NT2/D1 (cell line): Measurements from ENCODE around the gene CCDC97.

Experiments used
- DNase-seq: peaks from one replicate; pipeline ENCODE4 v3.0.0-alpha.2; 2011; ENCODE audit warnings: low read depth, low spot score
- H3K27me3 ChIP-seq: 2 replicates; pipeline ENCODE4 v1.6.0; 2011; ENCODE audit warnings: mild to moderate bottlenecking; ENCODE audit not compliant: insufficient read length, insufficient read depth
- H3K36me3 ChIP-seq: 2 replicates; pipeline ENCODE4 v1.6.1; 2011; ENCODE audit warnings: mild to moderate bottlenecking, low read length, mixed read lengths; ENCODE audit not compliant: insufficient read depth, insufficient read length
- H3K4me1 ChIP-seq: 2 replicates; pipeline ENCODE4 v1.5.1; 2011; ENCODE audit not compliant: insufficient read depth, insufficient read length
- H3K4me3 ChIP-seq: 2 replicates; pipeline ENCODE4 v1.5.1; 2011; ENCODE audit warnings: low read depth; ENCODE audit not compliant: insufficient read length
- H3K9ac ChIP-seq: 2 replicates; pipeline ENCODE4 v1.6.0; 2011; ENCODE audit warnings: low read depth; ENCODE audit not compliant: insufficient read length
- H3K9me3 ChIP-seq: 2 replicates; pipeline ENCODE4 v1.5.1; 2011; ENCODE audit warnings: mild to moderate bottlenecking, low read length; ENCODE audit not compliant: insufficient read depth
- SUZ12 ChIP-seq: IDR thresholded peaks from 2 replicates; pipeline ENCODE4 v1.6.1; 2011; ENCODE audit not compliant: insufficient read length, insufficient read depth; ENCODE audit errors: extremely low read depth
- YY1 ChIP-seq: IDR thresholded peaks from 2 replicates; pipeline ENCODE4 v1.6.1; 2011; ENCODE audit not compliant: insufficient read length, insufficient read depth
- ZNF274 ChIP-seq: IDR thresholded peaks from 2 replicates; pipeline ENCODE4 v1.6.1; 2011; ENCODE audit warnings: mild to moderate bottlenecking, low read depth, low read length

The CCDC97 gene

DNA sequence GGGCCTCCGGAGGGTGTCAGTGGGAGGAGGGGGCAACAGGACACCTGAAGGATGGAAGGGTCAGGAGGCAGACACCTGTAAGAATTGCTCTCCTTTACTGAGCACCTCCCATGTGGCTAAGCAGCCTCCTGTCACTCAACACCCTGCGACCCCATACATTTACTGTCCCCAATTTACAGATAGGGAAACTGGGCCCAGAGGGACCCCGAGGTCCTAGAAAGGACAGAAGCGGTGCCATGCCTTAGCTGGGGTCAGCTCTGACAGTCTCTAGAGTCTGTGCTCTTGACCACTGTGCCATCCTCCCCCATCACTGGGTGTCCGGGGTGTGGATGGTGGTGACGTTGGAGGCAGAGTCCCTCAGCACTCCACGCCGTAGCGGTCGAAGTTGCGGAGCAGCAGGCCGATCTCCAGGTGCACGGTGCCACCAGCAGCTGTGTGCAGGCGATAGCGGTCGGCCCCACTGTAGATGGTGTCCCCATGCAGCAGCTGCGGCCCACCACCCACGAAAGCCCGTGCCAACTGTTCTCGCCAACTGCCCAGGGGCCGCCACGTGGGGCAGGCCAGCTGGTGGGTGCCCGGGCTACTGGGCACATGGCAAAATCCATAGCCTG lies 44.5 kb downstream of the CCDC97 start:
- DNase-seq, result no peak
- H3K9ac ChIP-seq, result peak overlapping the region; percentile 70
- no peaks in the 10 kb centered on the region for H3K9me3 ChIP-seq
- H3K27me3 ChIP-seq, result peaks cover 26% of the 10 kb centered on the region
- H3K36me3 ChIP-seq, result peaks cover 7% of the 10 kb centered on the region
- H3K4me1 ChIP-seq, result peaks cover 13% of the 10 kb centered on the region
- H3K4me3 ChIP-seq, result peak overlapping the region; percentile 27
- no peak for TF ChIP-seq YY1
- TF ChIP-seq ZNF274, result no peak
- TF ChIP-seq SUZ12, result no peak

DNA sequence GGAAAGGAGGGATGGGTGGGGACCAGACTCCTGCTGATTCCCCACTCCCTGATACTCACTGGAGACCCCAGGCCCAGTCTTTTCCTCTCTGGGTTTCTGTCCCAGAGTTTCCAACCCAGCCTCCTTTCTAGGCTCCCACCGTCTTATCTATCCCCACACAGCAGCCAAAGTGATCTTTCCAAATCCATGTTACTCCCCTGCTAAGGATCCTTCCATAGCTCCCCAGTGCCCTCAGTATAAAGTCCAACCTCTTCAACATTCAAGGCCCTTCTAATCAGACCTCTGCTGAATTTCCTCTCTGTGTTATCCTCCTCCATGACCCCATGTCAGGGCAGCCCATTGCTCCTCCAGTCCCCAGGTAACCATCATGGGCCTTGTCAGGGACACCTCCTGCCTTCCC lies 45.1 kb downstream of the CCDC97 start:
- Histone ChIP-seq H3K4me1 (peaks cover 13% of the 10 kb centered on the region), H3K4me3 (no peak overlapping the region), H3K9ac (no peak overlapping the region), H3K36me3 (peaks cover 7% of the 10 kb centered on the region), H3K9me3 (no peaks in the 10 kb centered on the region), H3K27me3 (peaks cover 26% of the 10 kb centered on the region)
- TF ChIP-seq SUZ12, result no peak
- no peak for TF ChIP-seq YY1
- TF ChIP-seq ZNF274, result no peak
- DNase-seq, result no peak

DNA sequence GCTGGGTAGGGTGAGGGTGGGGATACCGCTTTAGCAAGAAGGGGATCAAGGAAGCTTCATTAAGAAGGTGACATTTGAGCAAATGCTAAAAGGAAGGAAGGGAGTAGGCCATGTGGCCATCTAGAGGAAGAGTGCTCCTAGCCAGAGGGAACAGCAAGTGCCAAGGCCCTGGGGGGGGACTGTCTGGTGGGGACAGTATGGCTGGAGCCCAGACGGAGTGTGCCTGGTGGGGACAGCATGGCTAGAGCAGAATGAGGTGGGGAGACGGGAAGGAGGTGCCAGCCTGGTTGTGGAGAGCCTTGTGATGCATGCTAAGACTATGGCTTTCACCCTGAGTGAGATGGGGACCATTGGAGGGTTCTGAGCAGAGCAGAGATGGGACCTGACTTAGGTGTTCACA lies 45.8 kb downstream of the CCDC97 start:
- H3K4me1 ChIP-seq, result peaks cover 13% of the 10 kb centered on the region
- DNase-seq, result no peak
- no peak for TF ChIP-seq ZNF274
- no peak for TF ChIP-seq SUZ12
- no peak for TF ChIP-seq YY1
- H3K4me3 ChIP-seq, result no peak overlapping the region
- peaks cover 7% of the 10 kb centered on the region for H3K36me3 ChIP-seq
- H3K9me3 ChIP-seq, result no peaks in the 10 kb centered on the region
- H3K27me3 ChIP-seq, result peaks cover 21% of the 10 kb centered on the region
- no peak overlapping the region for H3K9ac ChIP-seq

DNA sequence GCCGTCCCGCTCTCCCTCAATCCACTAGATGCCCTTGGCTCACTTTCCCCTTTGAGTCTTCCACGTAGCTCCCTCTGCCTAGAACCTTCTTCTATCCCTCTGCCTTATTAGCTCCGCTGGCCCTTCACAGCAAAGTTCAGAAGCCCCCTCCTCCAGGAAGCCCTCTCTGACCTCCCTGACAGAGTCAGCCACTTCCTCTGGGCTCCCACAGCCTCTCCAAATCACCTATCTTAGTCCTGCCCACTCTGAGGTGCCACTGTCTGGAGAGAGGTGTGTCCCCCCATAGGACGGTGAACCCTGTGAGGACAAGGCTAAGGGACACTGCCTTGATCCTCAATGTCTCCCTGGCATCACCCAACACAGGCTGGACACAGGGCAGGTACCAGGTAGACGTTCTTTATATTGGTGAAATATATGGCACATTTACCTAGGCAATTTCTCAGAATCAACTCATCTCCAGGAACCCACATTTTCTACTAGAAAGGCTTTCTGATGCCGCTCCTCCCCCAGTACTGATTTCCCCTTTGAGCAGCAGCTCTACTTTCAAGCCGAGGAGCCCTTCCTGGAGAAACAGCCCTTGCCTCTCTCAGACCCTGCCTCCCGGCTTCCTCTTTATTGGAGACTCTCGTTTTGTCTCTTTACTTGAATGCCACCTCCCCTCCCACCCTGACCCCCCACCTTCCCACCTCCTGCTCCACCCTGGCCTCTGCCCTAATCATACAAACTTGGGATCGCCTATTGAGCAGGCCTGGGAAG lies 47.2 kb downstream of the CCDC97 start:
- Histone ChIP-seq H3K4me3 (no peak overlapping the region), H3K36me3 (peaks cover 12% of the 10 kb centered on the region), H3K27me3 (peaks cover 8% of the 10 kb centered on the region), H3K9me3 (no peaks in the 10 kb centered on the region), H3K9ac (no peak overlapping the region), H3K4me1 (peaks cover 10% of the 10 kb centered on the region)
- TF ChIP-seq SUZ12 (no peak), ZNF274 (no peak), YY1 (no peak)
- no peak for DNase-seq

DNA sequence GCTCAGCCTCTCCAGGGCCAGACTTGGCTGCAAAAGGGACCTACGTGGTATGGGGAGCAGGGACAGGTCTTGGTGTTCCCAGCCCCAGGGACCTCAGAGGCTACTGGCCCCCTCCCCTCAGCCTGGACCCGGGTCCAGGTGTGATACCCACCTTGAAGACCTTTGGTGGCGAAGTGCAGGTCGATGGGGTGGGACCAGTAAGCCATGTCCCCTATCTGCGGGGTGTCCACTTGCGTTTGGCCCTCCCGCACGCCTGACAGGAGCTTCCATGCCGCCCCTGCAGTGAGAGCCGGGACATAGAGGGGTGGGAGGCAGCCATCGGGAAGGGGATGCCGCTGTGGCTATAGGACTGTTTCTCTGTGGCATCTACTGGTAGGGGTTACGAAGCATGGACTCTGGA lies 47.8 kb downstream of the CCDC97 start:
- Histone ChIP-seq H3K9ac (no peak overlapping the region), H3K4me3 (no peak overlapping the region), H3K27me3 (peaks cover 4% of the 10 kb centered on the region), H3K9me3 (no peaks in the 10 kb centered on the region), H3K36me3 (peaks cover 12% of the 10 kb centered on the region), H3K4me1 (peaks cover 10% of the 10 kb centered on the region)
- no peak for DNase-seq
- TF ChIP-seq YY1 (no peak), SUZ12 (no peak), ZNF274 (no peak)

DNA sequence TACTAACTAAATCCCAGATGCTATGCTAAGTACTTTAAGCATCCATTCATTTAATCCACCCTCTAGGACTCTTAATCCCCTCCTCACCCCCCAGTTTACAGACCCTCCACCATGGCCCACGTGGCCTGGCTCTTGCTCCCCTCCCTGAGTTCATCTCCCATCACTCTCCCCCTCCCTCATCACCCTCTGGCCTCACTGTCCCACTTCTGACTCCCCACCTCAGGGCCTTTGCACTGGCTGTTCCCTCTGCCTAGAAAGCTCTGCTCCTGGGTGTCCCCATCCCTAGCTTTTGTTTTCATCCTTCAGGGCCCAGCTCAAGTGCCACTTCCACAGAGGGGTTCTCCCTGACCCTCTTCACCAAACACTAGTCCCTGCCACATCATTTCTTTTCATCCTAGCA lies 49.8 kb downstream of the CCDC97 start:
- Histone ChIP-seq H3K9me3 (no peaks in the 10 kb centered on the region), H3K27me3 (no peaks in the 10 kb centered on the region), H3K36me3 (peaks cover 10% of the 10 kb centered on the region), H3K4me3 (no peak overlapping the region), H3K4me1 (peaks cover 5% of the 10 kb centered on the region), H3K9ac (no peak overlapping the region)
- TF ChIP-seq ZNF274, result no peak
- TF ChIP-seq YY1, result no peak
- TF ChIP-seq SUZ12, result no peak
- no peak for DNase-seq

DNA sequence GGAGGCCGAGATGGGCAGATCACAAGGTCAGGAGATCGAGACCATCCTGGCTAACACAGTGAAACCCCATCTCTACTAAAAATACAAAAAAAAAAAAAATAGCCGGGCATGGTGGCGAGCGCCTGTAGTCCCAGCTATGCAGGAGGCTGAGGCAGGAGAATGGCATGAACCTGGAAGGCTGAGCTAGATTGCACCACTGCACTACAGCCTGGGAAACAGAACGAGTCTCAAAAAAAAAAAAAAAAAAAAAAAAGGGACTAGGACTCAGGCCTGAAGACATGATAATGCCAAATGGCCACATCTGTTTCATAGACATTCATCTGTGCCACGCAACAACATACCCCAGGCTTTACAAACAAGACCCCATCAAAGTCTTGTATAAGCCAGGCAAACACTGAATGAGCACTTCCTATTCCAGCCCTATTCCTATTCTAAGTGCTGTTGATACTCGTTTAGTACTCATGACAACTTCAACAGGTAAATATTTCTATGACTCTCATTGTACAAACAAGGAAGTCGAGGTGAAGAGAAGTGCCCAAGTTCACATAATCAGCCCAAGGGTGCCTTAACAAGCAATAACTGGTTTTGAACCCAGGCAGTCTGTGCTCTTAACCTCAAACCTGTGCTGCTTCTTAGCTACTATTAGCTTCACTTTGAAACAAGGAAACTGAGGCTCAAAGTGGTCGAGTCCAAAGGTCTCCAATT lies 52.3 kb downstream of the CCDC97 start:
- Histone ChIP-seq H3K9me3 (no peaks in the 10 kb centered on the region), H3K4me3 (no peak overlapping the region), H3K9ac (no peak overlapping the region), H3K27me3 (no peaks in the 10 kb centered on the region), H3K36me3 (peaks cover 10% of the 10 kb centered on the region), H3K4me1 (peaks cover 5% of the 10 kb centered on the region)
- no peak for DNase-seq
- no peak for TF ChIP-seq YY1
- no peak for TF ChIP-seq SUZ12
- no peak for TF ChIP-seq ZNF274

DNA sequence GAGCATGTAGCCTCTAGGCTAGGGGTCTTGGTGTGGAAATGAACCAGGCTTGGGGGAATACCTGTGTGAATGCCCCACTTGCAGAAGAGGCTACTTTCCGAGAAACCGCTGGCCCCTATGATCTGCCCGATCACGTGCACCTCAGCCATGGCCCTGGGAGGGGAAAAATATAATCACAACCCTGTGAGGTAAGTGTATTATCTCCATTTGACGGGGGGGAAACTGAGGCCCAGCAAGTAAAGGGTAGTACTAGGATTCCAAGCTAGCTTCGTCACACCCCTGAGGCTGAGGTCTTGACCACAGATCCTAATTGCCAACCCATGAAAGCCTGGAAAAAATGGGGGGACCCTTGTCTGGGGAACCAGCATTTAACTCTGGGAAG lies 53.4 kb downstream of the CCDC97 start:
- no peak for DNase-seq
- TF ChIP-seq ZNF274 (no peak), YY1 (no peak), SUZ12 (no peak)
- H3K36me3 ChIP-seq, result peaks cover 10% of the 10 kb centered on the region
- peaks cover 2% of the 10 kb centered on the region for H3K4me1 ChIP-seq
- H3K9me3 ChIP-seq, result no peaks in the 10 kb centered on the region
- H3K27me3 ChIP-seq, result no peaks in the 10 kb centered on the region
- peak overlapping the region; percentile 4 for H3K9ac ChIP-seq
- H3K4me3 ChIP-seq, result peak overlapping the region; percentile 82
